Measurements from ENCODE around the gene SSBP4.

DNA sequence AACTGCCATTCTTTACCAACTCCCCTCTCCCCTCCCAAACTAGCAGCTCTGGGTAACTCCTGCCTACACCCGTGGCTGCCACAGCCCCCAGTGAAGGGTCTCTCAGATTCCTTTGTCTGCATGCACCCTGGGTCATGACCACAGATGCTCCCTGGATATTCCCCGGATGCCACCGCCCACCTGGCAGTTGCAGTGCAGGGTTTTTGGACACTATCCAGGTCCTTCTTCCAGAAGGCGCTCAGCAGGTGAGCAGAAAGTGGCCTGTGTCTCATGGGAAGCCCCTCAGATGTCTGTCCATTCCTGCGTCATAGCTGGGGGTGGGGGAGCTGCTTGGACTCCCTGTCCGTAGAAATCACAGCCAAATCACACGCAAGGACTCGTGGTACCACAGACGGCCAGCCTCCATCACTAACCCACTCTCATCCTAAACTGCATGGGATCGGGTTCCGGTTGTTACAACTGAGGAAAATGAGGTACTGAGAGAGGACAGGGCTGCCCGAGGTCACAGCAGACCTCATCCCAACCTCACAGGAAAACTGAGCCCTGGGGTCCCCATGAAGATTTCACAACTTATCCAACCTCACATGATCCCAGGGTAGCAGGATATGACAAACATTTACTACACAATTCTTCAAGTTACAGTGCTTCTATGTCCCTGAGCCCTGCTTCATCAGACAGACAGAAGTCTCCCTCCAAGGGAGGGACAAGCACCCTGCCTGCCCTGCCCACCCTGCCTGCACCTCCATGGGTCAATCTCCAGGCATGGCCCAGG is 64.1 kb downstream of the SSBP4 start:
- no peak for TF ChIP-seq SMC3 (IDR thresholded peaks at IDR 0.05)
- TF ChIP-seq CEBPB (IDR thresholded peaks at IDR 0.05) = no peak
- TF ChIP-seq, protein P1, sequence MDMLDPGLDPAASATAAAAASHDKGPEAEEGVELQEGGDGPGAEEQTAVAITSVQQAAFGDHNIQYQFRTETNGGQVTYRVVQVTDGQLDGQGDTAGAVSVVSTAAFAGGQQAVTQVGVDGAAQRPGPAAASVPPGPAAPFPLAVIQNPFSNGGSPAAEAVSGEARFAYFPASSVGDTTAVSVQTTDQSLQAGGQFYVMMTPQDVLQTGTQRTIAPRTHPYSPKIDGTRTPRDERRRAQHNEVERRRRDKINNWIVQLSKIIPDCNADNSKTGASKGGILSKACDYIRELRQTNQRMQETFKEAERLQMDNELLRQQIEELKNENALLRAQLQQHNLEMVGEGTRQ (IDR thresholded peaks at IDR 0.05) = no peak
- TF ChIP-seq, protein P2, sequence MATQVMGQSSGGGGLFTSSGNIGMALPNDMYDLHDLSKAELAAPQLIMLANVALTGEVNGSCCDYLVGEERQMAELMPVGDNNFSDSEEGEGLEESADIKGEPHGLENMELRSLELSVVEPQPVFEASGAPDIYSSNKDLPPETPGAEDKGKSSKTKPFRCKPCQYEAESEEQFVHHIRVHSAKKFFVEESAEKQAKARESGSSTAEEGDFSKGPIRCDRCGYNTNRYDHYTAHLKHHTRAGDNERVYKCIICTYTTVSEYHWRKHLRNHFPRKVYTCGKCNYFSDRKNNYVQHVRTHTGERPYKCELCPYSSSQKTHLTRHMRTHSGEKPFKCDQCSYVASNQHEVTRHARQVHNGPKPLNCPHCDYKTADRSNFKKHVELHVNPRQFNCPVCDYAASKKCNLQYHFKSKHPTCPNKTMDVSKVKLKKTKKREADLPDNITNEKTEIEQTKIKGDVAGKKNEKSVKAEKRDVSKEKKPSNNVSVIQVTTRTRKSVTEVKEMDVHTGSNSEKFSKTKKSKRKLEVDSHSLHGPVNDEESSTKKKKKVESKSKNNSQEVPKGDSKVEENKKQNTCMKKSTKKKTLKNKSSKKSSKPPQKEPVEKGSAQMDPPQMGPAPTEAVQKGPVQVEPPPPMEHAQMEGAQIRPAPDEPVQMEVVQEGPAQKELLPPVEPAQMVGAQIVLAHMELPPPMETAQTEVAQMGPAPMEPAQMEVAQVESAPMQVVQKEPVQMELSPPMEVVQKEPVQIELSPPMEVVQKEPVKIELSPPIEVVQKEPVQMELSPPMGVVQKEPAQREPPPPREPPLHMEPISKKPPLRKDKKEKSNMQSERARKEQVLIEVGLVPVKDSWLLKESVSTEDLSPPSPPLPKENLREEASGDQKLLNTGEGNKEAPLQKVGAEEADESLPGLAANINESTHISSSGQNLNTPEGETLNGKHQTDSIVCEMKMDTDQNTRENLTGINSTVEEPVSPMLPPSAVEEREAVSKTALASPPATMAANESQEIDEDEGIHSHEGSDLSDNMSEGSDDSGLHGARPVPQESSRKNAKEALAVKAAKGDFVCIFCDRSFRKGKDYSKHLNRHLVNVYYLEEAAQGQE (IDR thresholded peaks at IDR 0.05) = no peak
